HepG2 (cell line): ENCODE data around the gene CD33. TPM values are rescaled to one million over a fixed set of nuclear protein-coding genes. Genes with fewer than 3 reads are reported as not detected.

Source experiments
- ATAC-seq: fragments of 200-7000 bp; cut with Tn5 transposase; 3 replicates; pipeline ENCODE4 v1.9.1; 2020; ENCODE audit warnings: mild to moderate bottlenecking, moderate library complexity
- BruUV-seq: library from RNA; stranded (reverse); fragments of 400-500 nt; replicated peaks from 2 replicates; lab custom pipeline; 2021; lab: Mats Ljungman, UMichigan
- CTCF ChIA-PET: fragments of 300-600 bp; formaldehyde crosslinking; extraction: SDS; loops from one replicate; lab custom pipeline; 2021; ENCODE audit warnings: low total read pairs, inconsistent platforms, low intra/inter-chr PET ratio; lab: Yijun Ruan, JAX
- POLR2A ChIA-PET: fragments of 350-600 bp; sonication (Branson Sonifier 250); formaldehyde crosslinking; loops from one replicate; lab custom pipeline; 2020; ENCODE audit warnings: antibody characterized with exemption, inconsistent platforms; lab: Yijun Ruan, JAX
- DNase-seq: peaks from one replicate; pipeline ENCODE4 v3.0.0-alpha.2; 2015; ENCODE audit warnings: low spot score
- FAIRE-seq: peaks from 3 replicates; lab custom pipeline; 2011; peaks lifted over from hg19 to GRCh38; lab: Jason Lieb, UNC
- H2AFZ ChIP-seq: one replicate; pipeline ENCODE4 v1.6.1; 2011; ENCODE audit warnings: low read length, inconsistent platforms
- H3K27ac ChIP-seq: fragments of 300-600 bp; 3 replicates; pipeline ENCODE4 v1.8.0; 2011; ENCODE audit warnings: mixed run types, mild to moderate bottlenecking, mixed read lengths, low read length, inconsistent platforms; ENCODE audit not compliant: insufficient read depth; ENCODE audit errors: extremely low read length
- H3K27me3 ChIP-seq, 2 experiments: fragments of 200-600 bp in 1 of 2; 2 replicates in 1 of 2; 3 replicates in 1 of 2; pipeline versions ENCODE4 v1.6.0 to v1.8.0; 2011; ENCODE audit warnings: low read length in 2 of 2, mild to moderate bottlenecking in 2 of 2, moderate library complexity in 2 of 2, inconsistent platforms in 1 of 2; ENCODE audit not compliant: insufficient read depth in 2 of 2, control insufficient read depth in 1 of 2
- H3K36me3 ChIP-seq, 2 experiments: fragments of 200-600 bp in 1 of 2; replicated peaks in 1 of 2; 2 replicates in 1 of 2; 3 replicates in 1 of 2; pipeline versions ENCODE4 v1.5.1 to v1.8.0; 2011; ENCODE audit warnings: low read length in 2 of 2, inconsistent platforms in 1 of 2; ENCODE audit not compliant: insufficient read depth in 2 of 2, control insufficient read depth in 1 of 2
- H3K4me1 ChIP-seq: 2 replicates; pipeline ENCODE4 v1.5.1; 2012; ENCODE audit warnings: low read length, inconsistent platforms; ENCODE audit not compliant: insufficient read depth
- H3K4me2 ChIP-seq: 2 replicates; pipeline ENCODE4 v1.6.0; 2011; ENCODE audit warnings: low read depth, low read length, inconsistent platforms
- H3K4me3 ChIP-seq, 3 experiments: fragments of 200-600 bp in 1 of 3; sonication (generic), shearing (Covaris generic) in 1 of 3; replicated peaks in 1 of 3; 2 replicates each; pipeline ENCODE4 v1.5.1; 2011 to 2016; ENCODE audit warnings: low read length in 3 of 3, inconsistent platforms in 2 of 3, low read depth in 2 of 3, mild to moderate bottlenecking in 2 of 3, control low read depth in 1 of 3, mixed read lengths in 1 of 3; ENCODE audit not compliant: insufficient read depth in 1 of 3
- H3K79me2 ChIP-seq: one replicate; pipeline ENCODE4 v1.6.1; 2011; ENCODE audit warnings: low read length, inconsistent platforms; ENCODE audit not compliant: insufficient read depth
- H3K9ac ChIP-seq: 2 replicates; pipeline ENCODE4 v1.6.0; 2011; ENCODE audit warnings: mild to moderate bottlenecking, low read depth, low read length, inconsistent platforms; ENCODE audit not compliant: insufficient read depth
- H3K9me3 ChIP-seq: 2 replicates; pipeline ENCODE4 v1.5.1; 2012; ENCODE audit warnings: mild to moderate bottlenecking, low read length
- H4K20me1 ChIP-seq: 2 replicates; pipeline ENCODE4 v1.6.0; 2011; ENCODE audit warnings: inconsistent platforms, mild to moderate bottlenecking, low read length, moderate library complexity; ENCODE audit not compliant: insufficient read depth
- EED ChIP-seq: sonication (generic); formaldehyde crosslinking; IDR thresholded peaks from 2 replicates; pipeline ENCODE4 v1.5.0; 2020; ENCODE audit warnings: mild to moderate bottlenecking, missing genetic modification reagents
- HNRNPH1 ChIP-seq: fragments of 200-400 bp; formaldehyde crosslinking; optimal IDR thresholded peaks from 2 replicates; pipeline ENCODE3; 2017; ENCODE audit warnings: mild to moderate bottlenecking, low read depth, low read length
- MAFK ChIP-seq, 2 experiments: IDR thresholded peaks in 1 of 2; conservative IDR thresholded peaks in 1 of 2; 2 replicates each; pipeline ENCODE4 v1.6.1; 2011; ENCODE audit warnings: improper control_type of control experiment in 2 of 2, low read length in 2 of 2
- MYC ChIP-seq: sonication (generic); formaldehyde crosslinking; IDR thresholded peaks from 2 replicates; pipeline ENCODE4 v1.9.0; 2021; ENCODE audit warnings: missing genetic modification reagents, borderline replicate concordance
- ZBTB20 ChIP-seq: sonication (generic); formaldehyde crosslinking; IDR thresholded peaks from 2 replicates; pipeline ENCODE4 v1.8.1; 2023; ENCODE audit warnings: missing genetic modification reagents, low read depth, mild to moderate bottlenecking, borderline replicate concordance
- WGBS: methylation state at CpG from one replicate; pipeline ENCODE4 v1.1.6; 2017; ENCODE audit warnings: low lambda C conversion rate; 5-methylcytosine and 5-hydroxymethylcytosine counted together
- in situ Hi-C: cut with HindIII; loops from 2 replicates; pipeline ENCODE4 v1.10.0; 2017; ENCODE audit warnings: low pct_unique_long_range_greater_than_20kb; ENCODE audit not compliant: extremely low pct_ligation_motif_present
- intact Hi-C: fragments of 100-400 bp; cut with micrococcal nuclease; formaldehyde crosslinking; loops from one replicate; pipeline ENCODE4 v1.10.0; 2022; ENCODE audit not compliant: unreplicated experiment
- polyA plus RNA-seq, 8 experiments: library from polyadenylated mRNA; depleted of rRNA in 3 of 8; stranded (reverse) in 7 of 8; unstranded in 1 of 8; fragments of >200 nt; fragmentation: Illumina TruSeq in 4 of 8; extraction: Trizol in 4 of 8; gene quantifications; 2 replicates each; pipeline versions ENCODE4 v1.2.1 to v1.2.3, GENCODE V29; 2011 to 2016; ENCODE audit warnings: low read depth in 4 of 8, missing spikeins in 1 of 8, mixed read lengths in 1 of 8; ENCODE audit not compliant: insufficient read depth in 1 of 8
- total RNA-seq, 5 experiments: library from RNA; depleted of rRNA; stranded (reverse); fragments of >200 nt; fragmentation: Illumina TruSeq; extraction: Trizol; gene quantifications; 2 replicates each; pipeline ENCODE4 v1.2.3, GENCODE V29; 2016; ENCODE audit warnings: low read depth in 1 of 5
- TF ChIP-seq, protein P1 (sequence below): sonication (generic); formaldehyde crosslinking; conservative IDR thresholded peaks from 2 replicates; pipeline ENCODE4 v1.8.0; 2022; ENCODE audit warnings: low read depth, missing genetic modification reagents

The CD33 gene
- total and polyA plus RNA-seq, 2 of the 13 experiments (the other 11 are each of a cell fraction or from before 2014, with no cell fraction given): 0.29 TPM; not detected in 1

DNA sequence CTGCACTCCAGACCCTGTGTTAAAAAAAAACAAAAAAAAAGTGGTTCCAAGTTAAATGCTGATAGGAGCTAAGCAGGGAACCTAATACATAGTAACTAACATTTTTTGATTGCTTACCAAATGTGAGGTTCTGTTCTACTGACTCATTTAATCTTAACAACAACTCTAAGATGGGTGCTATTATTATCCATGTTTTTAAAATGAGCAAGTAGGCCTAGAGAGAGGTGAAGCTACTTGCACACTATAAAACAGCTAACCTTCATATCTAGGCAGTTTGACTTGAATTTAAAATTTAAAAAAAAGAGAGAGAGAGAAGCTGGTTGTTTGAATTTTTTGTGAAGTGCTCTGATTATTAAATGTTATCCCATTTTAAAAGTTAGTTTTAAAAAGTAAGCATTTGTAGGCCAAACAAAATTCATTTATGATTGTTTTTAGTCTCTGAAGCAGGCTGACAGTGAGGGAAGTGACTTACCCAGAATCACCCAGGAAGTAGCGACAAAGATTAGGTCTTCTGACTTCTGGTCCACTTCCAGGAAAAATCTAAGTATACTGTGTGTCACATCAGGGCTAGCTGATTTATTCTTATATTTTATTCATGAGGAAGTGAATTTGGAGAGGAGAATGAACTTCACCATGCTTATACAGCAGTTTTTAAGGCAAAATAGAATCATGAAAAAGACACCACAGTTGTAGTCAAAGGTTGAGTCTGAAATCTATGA, 28.4 kb downstream of the CD33 start:
- TF ChIP-seq EED (CRISPR knock-in tag): no peak
- no peak for TF ChIP-seq ZBTB20 (CRISPR knock-in tag)
- TF ChIP-seq, protein P1, sequence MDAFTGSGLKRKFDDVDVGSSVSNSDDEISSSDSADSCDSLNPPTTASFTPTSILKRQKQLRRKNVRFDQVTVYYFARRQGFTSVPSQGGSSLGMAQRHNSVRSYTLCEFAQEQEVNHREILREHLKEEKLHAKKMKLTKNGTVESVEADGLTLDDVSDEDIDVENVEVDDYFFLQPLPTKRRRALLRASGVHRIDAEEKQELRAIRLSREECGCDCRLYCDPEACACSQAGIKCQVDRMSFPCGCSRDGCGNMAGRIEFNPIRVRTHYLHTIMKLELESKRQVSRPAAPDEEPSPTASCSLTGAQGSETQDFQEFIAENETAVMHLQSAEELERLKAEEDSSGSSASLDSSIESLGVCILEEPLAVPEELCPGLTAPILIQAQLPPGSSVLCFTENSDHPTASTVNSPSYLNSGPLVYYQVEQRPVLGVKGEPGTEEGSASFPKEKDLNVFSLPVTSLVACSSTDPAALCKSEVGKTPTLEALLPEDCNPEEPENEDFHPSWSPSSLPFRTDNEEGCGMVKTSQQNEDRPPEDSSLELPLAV (CRISPR knock-in tag): no peak
- TF ChIP-seq MAFK (conservative IDR thresholded peaks at IDR 0.05 in 1 of 2, IDR thresholded peaks at IDR 0.05 in 1 of 2; ENCODE audit: low read length in 2 of 2): peak in 1 of 2 experiments; percentile 22; a peak in 1 of 4 replicates
- no peak for TF ChIP-seq MYC (CRISPR knock-in tag)
- TF ChIP-seq HNRNPH1: no peak
- no peak for FAIRE-seq
- no TSS peak for BruUV-seq

More for the DNA sequence above, 28.4 kb downstream of the CD33 start:
- Histone ChIP-seq H2AFZ (no peak overlapping the region), H3K9ac (no peak overlapping the region), H3K79me2 (no peaks in the 10 kb centered on the region), H3K4me1 (no peaks in the 10 kb centered on the region), H3K4me2 (no peak overlapping the region), H3K27ac (no peak overlapping the region), H3K9me3 (no peaks in the 10 kb centered on the region), H4K20me1 (no peaks in the 10 kb centered on the region), H3K4me3 (no peak overlapping the region), H3K36me3 (no peaks in the 10 kb centered on the region), H3K27me3 (0 out of 5 replicates have a peak, but pooled peaks cover 0 to 3% of the 10 kb centered on the region in 2 experiments)
- POLR2A ChIA-PET: no interaction called here
- intact Hi-C loops: no loop called here
- DNase-seq (no peak), ATAC-seq (no peak)
- CTCF ChIA-PET: no interaction called here
- WGBS: 0% methylated on average over 1 of the region's 1 CpG
- in situ Hi-C loops: no loop called here
